ENCODE measurements around the gene ENTPD7.
A peak's percentile ranks its signal among the peaks of the same experiment; 100 is the strongest.

Gene ENTPD7

DNA sequence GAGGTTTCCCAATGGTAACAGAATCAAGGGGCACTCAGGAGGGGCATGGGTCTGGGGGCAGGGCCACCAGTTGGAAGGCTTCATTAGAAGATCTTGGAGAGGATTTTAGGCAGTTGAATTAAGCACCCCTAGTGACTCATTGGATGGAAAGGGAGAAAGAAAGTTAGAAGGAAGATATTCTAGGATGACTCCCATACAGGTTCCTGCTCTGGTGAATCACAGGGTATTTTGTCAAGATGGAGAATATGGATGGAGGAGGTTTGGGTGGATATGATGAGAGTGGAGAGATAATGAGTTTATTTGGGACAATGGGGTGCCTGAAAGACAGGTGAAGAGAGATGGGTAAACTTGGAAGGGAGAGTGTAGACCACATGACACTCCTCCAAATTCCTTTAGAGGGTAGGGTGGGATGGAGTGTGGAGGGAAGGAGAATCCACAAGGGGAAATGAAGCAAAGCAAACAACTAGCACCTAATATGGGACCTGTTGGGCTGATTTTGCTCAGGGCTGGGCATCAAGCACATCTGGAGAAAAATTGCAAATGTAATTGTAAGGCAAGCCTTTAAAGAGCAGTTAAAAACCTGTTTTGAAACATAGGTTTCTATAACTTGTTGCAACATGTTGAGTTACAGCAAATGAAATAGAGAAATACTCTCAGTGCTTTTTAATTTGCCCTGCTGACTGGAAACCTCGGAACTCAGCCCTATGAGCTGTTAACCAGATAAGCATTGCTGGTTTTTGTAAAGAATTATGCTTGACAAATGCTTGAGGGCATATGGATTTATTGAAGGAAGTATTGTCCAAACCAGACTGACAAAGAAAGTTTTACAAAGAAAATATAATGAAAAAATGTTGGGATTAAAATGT, 2.9 kb upstream of the ENTPD7 start:
- no peaks in the 10 kb centered on the region for H3K27me3 ChIP-seq (ENCODE audit: control insufficient read depth, insufficient read depth, low read length)
- no peak overlapping the region for H2AFZ ChIP-seq
- H3K79me2 ChIP-seq: no peaks in the 10 kb centered on the region
- H3K9ac ChIP-seq: no peak overlapping the region
- peaks cover 3% of the 10 kb centered on the region for H3K4me1 ChIP-seq
- no peaks in the 10 kb centered on the region for H3K9me3 ChIP-seq (ENCODE audit: control insufficient read depth, low read length)
- no peak overlapping the region for H3K4me3 ChIP-seq (ENCODE audit: low read depth, low read length)
- H3K4me2 ChIP-seq (ENCODE audit: low read length): no peak overlapping the region
- H3K27ac ChIP-seq: no peak overlapping the region
- no peaks in the 10 kb centered on the region for H3K36me3 ChIP-seq (ENCODE audit: control insufficient read depth, insufficient read depth, low read length)
- TF ChIP-seq CTCF (IDR thresholded peaks at IDR 0.05): no peak

DNA sequence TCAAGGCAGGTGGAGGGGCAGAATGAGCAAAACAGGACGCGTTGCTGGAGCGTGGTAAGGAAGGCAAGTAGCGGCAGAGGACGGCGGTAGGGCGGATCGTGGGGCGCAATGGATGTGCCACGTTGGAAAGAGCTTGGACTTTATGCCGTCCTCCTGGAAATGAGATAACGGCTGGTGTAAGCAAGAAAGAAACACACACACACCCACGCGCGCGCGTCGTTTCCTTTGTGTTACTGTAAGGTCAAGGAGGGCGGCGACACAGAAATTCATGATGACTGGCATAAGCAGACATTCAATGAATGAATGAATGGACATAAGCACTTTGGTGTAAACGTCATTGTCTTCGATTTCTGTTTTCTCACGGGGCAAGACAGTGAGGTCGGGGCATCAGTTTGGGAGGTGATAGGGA, 683 bp upstream of the ENTPD7 start:
- Histone ChIP-seq H3K27me3 (ENCODE audit: control insufficient read depth, insufficient read depth, low read length) (no peaks in the 10 kb centered on the region), H2AFZ (peak overlapping the region; percentile 98), H3K9me3 (ENCODE audit: control insufficient read depth, low read length) (no peaks in the 10 kb centered on the region), H3K36me3 (ENCODE audit: control insufficient read depth, insufficient read depth, low read length) (no peaks in the 10 kb centered on the region), H3K4me2 (ENCODE audit: low read length) (peak overlapping the region; percentile 84), H3K9ac (no peak overlapping the region), H3K4me1 (peaks cover 3% of the 10 kb centered on the region), H3K4me3 (ENCODE audit: low read depth, low read length) (peak overlapping the region; percentile 98), H3K27ac (no peak overlapping the region), H3K79me2 (no peaks in the 10 kb centered on the region)
- TF ChIP-seq CTCF (IDR thresholded peaks at IDR 0.05): no peak

DNA sequence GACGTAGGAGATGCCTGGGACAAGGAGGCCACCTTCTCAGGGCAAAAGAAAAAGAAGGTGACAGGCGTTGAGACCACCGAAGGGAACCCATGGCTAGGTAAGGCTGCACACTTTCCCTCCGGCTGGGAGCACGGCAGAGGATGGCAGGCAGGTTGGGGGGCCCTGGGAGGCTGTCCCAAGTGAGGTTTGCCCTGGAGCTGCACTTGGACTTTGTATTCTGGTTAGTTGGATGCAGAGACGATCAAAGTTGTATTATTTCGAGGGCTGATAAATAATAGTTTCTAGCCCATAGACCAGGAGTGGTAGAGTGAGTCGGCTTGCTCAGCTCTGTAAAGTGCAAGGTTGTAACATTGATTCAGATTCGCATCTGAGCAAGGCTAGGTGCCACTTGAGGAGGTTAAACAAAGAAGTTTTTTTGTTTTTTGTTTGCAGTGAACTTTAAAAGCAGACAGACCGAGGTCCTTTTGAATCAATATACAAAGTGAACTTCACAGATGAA, 608 bp downstream of the ENTPD7 start:
- H3K4me1 ChIP-seq: peaks cover 3% of the 10 kb centered on the region
- no peaks in the 10 kb centered on the region for H3K27me3 ChIP-seq (ENCODE audit: control insufficient read depth, insufficient read depth, low read length)
- peak overlapping the region; percentile 98 for H3K4me3 ChIP-seq (ENCODE audit: low read depth, low read length)

GRCh38 chr10:99660662-99661376, 1.5 kb downstream of the ENTPD7 start:
- no peak overlapping the region for H3K9ac ChIP-seq
- H3K9me3 ChIP-seq (ENCODE audit: control insufficient read depth, low read length): no peaks in the 10 kb centered on the region
- no peaks in the 10 kb centered on the region for H3K79me2 ChIP-seq
- H2AFZ ChIP-seq: no peak overlapping the region
- no peak overlapping the region for H3K4me3 ChIP-seq (ENCODE audit: low read depth, low read length)
- H3K27ac ChIP-seq: no peak overlapping the region
- no peaks in the 10 kb centered on the region for H3K27me3 ChIP-seq (ENCODE audit: control insufficient read depth, insufficient read depth, low read length)
- H3K4me2 ChIP-seq (ENCODE audit: low read length): no peak overlapping the region
- H3K4me1 ChIP-seq: peaks cover 3% of the 10 kb centered on the region
- H3K36me3 ChIP-seq (ENCODE audit: control insufficient read depth, insufficient read depth, low read length): no peaks in the 10 kb centered on the region
- TF ChIP-seq CTCF (IDR thresholded peaks at IDR 0.05): no peak

More for the DNA sequence above, 608 bp downstream of the ENTPD7 start:
- no peak for TF ChIP-seq CTCF (IDR thresholded peaks at IDR 0.05)
- peak overlapping the region; percentile 55 for H3K9ac ChIP-seq
- H3K79me2 ChIP-seq: no peaks in the 10 kb centered on the region
- H3K9me3 ChIP-seq (ENCODE audit: control insufficient read depth, low read length): no peaks in the 10 kb centered on the region
- H3K36me3 ChIP-seq (ENCODE audit: control insufficient read depth, insufficient read depth, low read length): no peaks in the 10 kb centered on the region
- H3K27ac ChIP-seq: no peak overlapping the region
- H2AFZ ChIP-seq: peak overlapping the region; percentile 98
- H3K4me2 ChIP-seq (ENCODE audit: low read length): peak overlapping the region; percentile 84
